H1 (cell line): Measurements from ENCODE around the gene MPRIP. TPM values are rescaled to one million over a fixed set of nuclear protein-coding genes. Genes with fewer than 3 reads are reported as not detected.

ENCODE experiments used
- CTCF ChIA-PET: fragments of 300-600 bp; sonication (Branson Sonifier 250); formaldehyde crosslinking; loops from one replicate; lab custom pipeline; 2021; ENCODE audit not compliant: partially characterized antibody; lab: Charles Lee
- POLR2A ChIA-PET: fragments of 300-600 bp; sonication (Branson Sonifier 250); formaldehyde crosslinking; loops from one replicate; lab custom pipeline; 2021; ENCODE audit warnings: inconsistent platforms; ENCODE audit not compliant: partially characterized antibody; lab: Charles Lee
- DNase-seq, 2 experiments: peaks; one replicate each; pipeline versions ENCODE4 v3.0.0 to v3.0.0-alpha.2; 2010 to 2022; ENCODE audit warnings: low spot score in 2 of 2, low read depth in 1 of 2, mixed read lengths in 1 of 2
- FAIRE-seq: peaks from 2 replicates; lab custom pipeline; 2011; peaks lifted over from hg19 to GRCh38; lab: Jason Lieb, UNC
- H2AFZ ChIP-seq: 2 replicates; pipeline ENCODE4 v1.8.1; 2012; ENCODE audit warnings: low read length, inconsistent platforms
- H2AK5ac ChIP-seq: 2 replicates; pipeline ENCODE4 v1.6.1; 2013; ENCODE audit warnings: low read depth, low read length
- H2BK120ac ChIP-seq: replicated peaks from 2 replicates; pipeline ENCODE3; 2013; ENCODE audit warnings: low read depth, low read length, inconsistent platforms
- H2BK12ac ChIP-seq: 2 replicates; pipeline ENCODE4 v1.6.1; 2013; ENCODE audit warnings: low read depth, low read length
- H2BK15ac ChIP-seq: 2 replicates; pipeline ENCODE4 v1.6.1; 2013; ENCODE audit warnings: low read length
- H2BK20ac ChIP-seq: 2 replicates; pipeline ENCODE4 v1.6.1; 2013; ENCODE audit warnings: low read length
- H2BK5ac ChIP-seq: 2 replicates; pipeline ENCODE4 v1.6.1; 2013; ENCODE audit warnings: low read depth, low read length
- H3K14ac ChIP-seq: 2 replicates; pipeline ENCODE4 v1.6.1; 2013; ENCODE audit warnings: inconsistent platforms; ENCODE audit not compliant: insufficient read length
- H3K18ac ChIP-seq: 2 replicates; pipeline ENCODE4 v1.6.1; 2013; ENCODE audit warnings: low read length; ENCODE audit errors: extremely low read depth
- H3K23ac ChIP-seq: 2 replicates; pipeline ENCODE4 v1.6.1; 2013; ENCODE audit warnings: inconsistent platforms; ENCODE audit not compliant: insufficient read length
- H3K23me2 ChIP-seq: 2 replicates; pipeline ENCODE4 v1.6.1; 2013; ENCODE audit warnings: low read depth, low read length
- H3K27ac ChIP-seq: 2 replicates; pipeline ENCODE4 v1.6.1; 2011; ENCODE audit warnings: low read depth, low read length, inconsistent platforms
- H3K27me3 ChIP-seq, 4 experiments: replicated peaks in 1 of 4; 1 replicate in 1 of 4; 2 replicates in 3 of 4; pipeline versions ENCODE4 v1.6.1 to v1.8.1; 2011 to 2013; ENCODE audit warnings: low read length in 3 of 4, mild to moderate bottlenecking in 3 of 4, inconsistent platforms in 2 of 4, mixed read lengths in 2 of 4, moderate library complexity in 1 of 4; ENCODE audit not compliant: control insufficient read depth in 3 of 4, insufficient read depth in 3 of 4; ENCODE audit errors: extremely low read depth in 1 of 4
- H3K36me3 ChIP-seq, 4 experiments: 2 replicates each; pipeline versions ENCODE4 v1.6.1 to v1.8.1; 2011 to 2013; ENCODE audit warnings: mild to moderate bottlenecking in 4 of 4, low read length in 3 of 4, moderate library complexity in 2 of 4, control low read depth in 1 of 4, inconsistent platforms in 1 of 4; ENCODE audit not compliant: insufficient read depth in 4 of 4, control insufficient read depth in 2 of 4
- H3K4ac ChIP-seq: replicated peaks from 2 replicates; pipeline ENCODE3; 2013; ENCODE audit warnings: low read length, low read depth, mixed read lengths, inconsistent platforms; ENCODE audit not compliant: insufficient read length
- H3K4me1 ChIP-seq, 4 experiments: replicated peaks in 1 of 4; 1 replicate in 1 of 4; 2 replicates in 3 of 4; pipeline versions ENCODE4 v1.6.1 to v1.8.1; 2011 to 2013; ENCODE audit warnings: low read length in 3 of 4, inconsistent platforms in 2 of 4, mixed read lengths in 1 of 4; ENCODE audit not compliant: insufficient read depth in 4 of 4, control insufficient read depth in 3 of 4
- H3K4me2 ChIP-seq, 2 experiments: 2 replicates each; pipeline versions ENCODE4 v1.6.1 to v1.8.1; 2011 to 2013; ENCODE audit warnings: low read depth in 2 of 2, low read length in 2 of 2, control low read depth in 1 of 2, inconsistent platforms in 1 of 2, mild to moderate bottlenecking in 1 of 2; ENCODE audit not compliant: insufficient read depth in 1 of 2
- H3K4me3 ChIP-seq, 4 experiments: fragments of 200-600, 300-600 bp in 1 of 4; sonication (generic), shearing (Covaris generic), sonication (Bioruptor Twin) in 1 of 4; 2 replicates each; pipeline versions ENCODE4 v1.5.1 to v1.8.1; 2011 to 2016; ENCODE audit warnings: low read length in 4 of 4, low read depth in 3 of 4, control low read depth in 2 of 4, inconsistent platforms in 2 of 4, mild to moderate bottlenecking in 2 of 4, mixed read lengths in 1 of 4, moderate library complexity in 1 of 4; ENCODE audit not compliant: insufficient read depth in 2 of 4; ENCODE audit errors: extremely low read depth in 1 of 4
- H3K56ac ChIP-seq: replicated peaks from 2 replicates; pipeline ENCODE3; 2013; ENCODE audit warnings: low read depth, mild to moderate bottlenecking, mixed read lengths, low read length, inconsistent platforms; ENCODE audit not compliant: insufficient read length
- H3K79me1 ChIP-seq: 2 replicates; pipeline ENCODE4 v1.6.1; 2013; ENCODE audit warnings: low read depth, low read length, control low read depth
- H3K79me2 ChIP-seq, 2 experiments: 2 replicates each; pipeline versions ENCODE4 v1.6.1 to v1.8.1; 2012 to 2013; ENCODE audit warnings: low read length in 2 of 2, mild to moderate bottlenecking in 2 of 2, inconsistent platforms in 1 of 2; ENCODE audit not compliant: insufficient read depth in 2 of 2, control insufficient read depth in 1 of 2
- H3K9ac ChIP-seq, 4 experiments: replicated peaks in 1 of 4; 1 replicate in 1 of 4; 2 replicates in 3 of 4; pipeline versions ENCODE4 v1.6.1 to v1.8.1; 2011 to 2013; ENCODE audit warnings: low read depth in 3 of 4, low read length in 3 of 4, control low read depth in 2 of 4, mild to moderate bottlenecking in 2 of 4, moderate library complexity in 2 of 4, inconsistent platforms in 1 of 4; ENCODE audit errors: extremely low read depth in 1 of 4
- H3K9me3 ChIP-seq, 2 experiments: 2 replicates each; pipeline versions ENCODE4 v1.6.1 to v1.8.1; 2012 to 2013; ENCODE audit warnings: mild to moderate bottlenecking in 2 of 2, moderate library complexity in 2 of 2, control low read depth in 1 of 2, inconsistent platforms in 1 of 2, low read depth in 1 of 2, low read length in 1 of 2, mixed read lengths in 1 of 2; ENCODE audit not compliant: insufficient read depth in 2 of 2
- H4K20me1 ChIP-seq, 2 experiments: replicated peaks in 1 of 2; 2 replicates each; pipeline versions ENCODE3 to v1.8.1; 2011 to 2013; ENCODE audit warnings: inconsistent platforms in 2 of 2, low read length in 2 of 2, mild to moderate bottlenecking in 1 of 2; ENCODE audit not compliant: insufficient read depth in 2 of 2, control insufficient read depth in 1 of 2
- H4K5ac ChIP-seq: 2 replicates; pipeline ENCODE4 v1.6.1; 2013; ENCODE audit warnings: low read length, low read depth, mixed read lengths, inconsistent platforms; ENCODE audit not compliant: insufficient read length
- H4K8ac ChIP-seq: 2 replicates; pipeline ENCODE4 v1.8.0; 2013; ENCODE audit warnings: mild to moderate bottlenecking, moderate library complexity, low read length, inconsistent platforms; ENCODE audit not compliant: insufficient read depth; ENCODE audit errors: extremely low read depth
- H4K91ac ChIP-seq: replicated peaks from 2 replicates; pipeline ENCODE3; 2013; ENCODE audit warnings: low read length, mixed read lengths, inconsistent platforms; ENCODE audit not compliant: insufficient read length
- GABPA ChIP-seq: IDR thresholded peaks from 2 replicates; pipeline ENCODE4 v1.6.1; 2011; ENCODE audit warnings: mild to moderate bottlenecking, low read length, moderate library complexity, borderline replicate concordance; ENCODE audit not compliant: insufficient read depth
- HDAC6 ChIP-seq: IDR thresholded peaks from one replicate; pipeline ENCODE4 v1.7.1; 2012; ENCODE audit warnings: low read depth, mild to moderate bottlenecking, inconsistent platforms, low read length, moderate library complexity
- SUZ12 ChIP-seq: fragments of 200-600 bp; sonication (generic); IDR thresholded peaks from 2 replicates; pipeline ENCODE4 v1.6.1; 2012; ENCODE audit warnings: mild to moderate bottlenecking, inconsistent platforms, low read length, moderate library complexity, mixed read lengths
- TBP ChIP-seq: IDR thresholded peaks from 2 replicates; pipeline ENCODE4 v1.6.1; 2011; ENCODE audit warnings: low read depth, low read length, improper control_type of control experiment
- WGBS, 2 experiments: shearing (Covaris generic) in 1 of 2; methylation state at CpG; one replicate each; pipeline versions ENCODE4 v1.1.6 to v1.1.7; 2013 to 2015; ENCODE audit warnings: low lambda C conversion rate in 2 of 2, mixed read lengths in 2 of 2, inconsistent platforms in 1 of 2, low coverage in 1 of 2, missing lambda C conversion rate in 1 of 2; ENCODE audit not compliant: insufficient replicate concordance in 2 of 2, insufficient coverage in 1 of 2, insufficient read length in 1 of 2; ENCODE audit errors: extremely low coverage in 1 of 2, missing lambda C conversion rate in 1 of 2; 5-methylcytosine and 5-hydroxymethylcytosine counted together
- polyA plus RNA-seq, 7 experiments: library from polyadenylated mRNA; depleted of rRNA in 3 of 7; stranded (reverse) in 5 of 7; unstranded in 2 of 7; fragments of >200 nt in 5 of 7; fragments of 200-250 nt in 2 of 7; gene quantifications; 1 replicate in 5 of 7; 2 replicates in 1 of 7; 4 replicates in 1 of 7; pipeline versions ENCODE4 v1.2.1 to v1.2.3, GENCODE V29; 2011 to 2013; ENCODE audit warnings: missing spikeins in 2 of 7, mixed read lengths in 2 of 7
- total RNA-seq: library from RNA; stranded (reverse); fragmentation: NEBNext Ultra II Directional; extraction: Animal tissue kit (Norgen Biotek cat#: 25700); gene quantifications from 2 replicates; pipeline ENCODE4 v1.2.1, GENCODE V29; 2021
- TF ChIP-seq, protein P1 (sequence below): IDR thresholded peaks from 2 replicates; pipeline ENCODE4 v1.6.1; 2011; ENCODE audit warnings: low read length, improper control_type of control experiment

Gene MPRIP
- total and polyA plus RNA-seq, 2 of the 8 experiments (the other 6 are each of a cell fraction or from before 2014, with no cell fraction given), result 48.6 to 146 TPM

DNA sequence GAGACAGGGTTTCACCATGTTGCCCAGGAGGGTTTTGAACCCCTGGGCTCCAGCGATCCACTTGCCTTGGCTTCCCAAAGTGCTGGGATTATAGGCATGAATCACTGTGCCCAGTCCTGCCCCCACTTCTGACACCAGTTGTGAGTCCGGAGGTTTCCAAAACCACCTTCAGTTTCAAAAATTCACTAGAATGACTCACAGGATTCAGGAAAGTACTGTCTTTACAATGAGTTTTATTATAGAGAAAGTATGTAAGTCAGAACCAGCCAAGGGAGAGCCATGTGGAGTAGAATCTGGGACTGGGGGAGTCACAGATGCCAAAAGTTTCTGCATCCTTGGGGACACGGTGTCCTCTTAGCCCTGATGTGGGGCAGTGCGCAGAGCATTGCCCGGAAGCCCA lies 108.8 kb downstream of the MPRIP start:
- Histone ChIP-seq H3K56ac (no peak overlapping the region), H3K9me3 (no peaks in the 10 kb centered on the region), H2BK12ac (no peak overlapping the region), H3K79me1 (no peaks in the 10 kb centered on the region), H4K5ac (no peak overlapping the region), H2BK120ac (no peak overlapping the region), H3K18ac (no peak overlapping the region), H2AK5ac (no peak overlapping the region), H3K36me3 (peaks cover 5 to 22% (median 12%) of the 10 kb centered on the region in 4 experiments; a peak in 7 of 8 replicates), H3K4me3 (no peak overlapping the region), H3K4me1 (no peaks in the 10 kb centered on the region), H3K4me2 (no peak overlapping the region), H4K91ac (no peak overlapping the region), H3K9ac (no peak overlapping the region), H3K4ac (no peak overlapping the region), H3K27me3 (no peaks in the 10 kb centered on the region), H3K79me2 (no peaks in the 10 kb centered on the region), H3K27ac (no peak overlapping the region), H3K23ac (no peak overlapping the region), H2BK5ac (no peak overlapping the region), H2BK20ac (no peak overlapping the region), H3K14ac (no peak overlapping the region), H3K23me2 (no peaks in the 10 kb centered on the region), H2BK15ac (no peak overlapping the region), H4K8ac (no peak overlapping the region), H2AFZ (no peak overlapping the region), H4K20me1 (peaks cover 2 to 3% of the 10 kb centered on the region in 2 experiments)
- ChIA-PET POLR2A (no interaction called here), CTCF (interaction anchor here (2.5 to 6.8 kb wide), 2 partner anchors 8 to 10 kb away, joined by 9 to 67 read pairs; no protein-coding TSS in a partner anchor)
- no peak for FAIRE-seq
- TF ChIP-seq HDAC6 (no peak), SUZ12 (no peak), TBP (no peak), GABPA (no peak)
- TF ChIP-seq, protein P1, sequence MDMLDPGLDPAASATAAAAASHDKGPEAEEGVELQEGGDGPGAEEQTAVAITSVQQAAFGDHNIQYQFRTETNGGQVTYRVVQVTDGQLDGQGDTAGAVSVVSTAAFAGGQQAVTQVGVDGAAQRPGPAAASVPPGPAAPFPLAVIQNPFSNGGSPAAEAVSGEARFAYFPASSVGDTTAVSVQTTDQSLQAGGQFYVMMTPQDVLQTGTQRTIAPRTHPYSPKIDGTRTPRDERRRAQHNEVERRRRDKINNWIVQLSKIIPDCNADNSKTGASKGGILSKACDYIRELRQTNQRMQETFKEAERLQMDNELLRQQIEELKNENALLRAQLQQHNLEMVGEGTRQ, result no peak
- DNase-seq, result no peak
- 90% methylated on average over 5 of the region's 5 CpGs; no CpG with 5 or more reads in 1 of the 2 experiments for WGBS, 2 experiments
